NCI-H1105 treated with DMSO at 0.1 percent for 48 hours (cell line): ENCODE measurements around the gene TMEM132D.

Experiments used
- DNase-seq: peaks from one replicate; lab custom pipeline; 2025; lab: John Stamatoyannopoulos, UW

Gene TMEM132D

GRCh38 chr12:129723260-129723659 is 180.6 kb downstream of the TMEM132D start:
- DNase-seq: no peak

- DNase-seq: no peak
Measured at GRCh38 chr12:129720618-129721017, 183.2 kb downstream of the TMEM132D start.

- no peak for DNase-seq
Measured at GRCh38 chr12:129719416-129719815, 184.4 kb downstream of the TMEM132D start.

- no peak for DNase-seq
Measured at GRCh38 chr12:129717438-129717837, 186.4 kb downstream of the TMEM132D start.

- DNase-seq: no peak
Measured at GRCh38 chr12:129716825-129717224, 187.0 kb downstream of the TMEM132D start.

GRCh38 chr12:129706716-129707115 is 197.1 kb downstream of the TMEM132D start:
- DNase-seq: no peak

- DNase-seq: no peak
Measured at GRCh38 chr12:129704232-129704830, 199.5 kb downstream of the TMEM132D start.

GRCh38 chr12:129701631-129702101 is 202.2 kb downstream of the TMEM132D start:
- no peak for DNase-seq

- no peak for DNase-seq
Measured at GRCh38 chr12:129700036-129700435, 203.8 kb downstream of the TMEM132D start.

- DNase-seq: no peak
Measured at GRCh38 chr12:129696926-129697325, 206.9 kb downstream of the TMEM132D start.

GRCh38 chr12:129696405-129696804 is 207.4 kb downstream of the TMEM132D start:
- DNase-seq: no peak

- no peak for DNase-seq
Measured at GRCh38 chr12:129693731-129694130, 210.1 kb downstream of the TMEM132D start.

- no peak for DNase-seq
Measured at GRCh38 chr12:129687731-129688130, 216.1 kb downstream of the TMEM132D start.

GRCh38 chr12:129681830-129682229 is 222.0 kb downstream of the TMEM132D start:
- no peak for DNase-seq

GRCh38 chr12:129681151-129681550 is 222.7 kb downstream of the TMEM132D start:
- DNase-seq: no peak

GRCh38 chr12:129676411-129676810 is 227.4 kb downstream of the TMEM132D start:
- DNase-seq: no peak

- DNase-seq: no peak
Measured at GRCh38 chr12:129675947-129676346, 227.9 kb downstream of the TMEM132D start.

GRCh38 chr12:129675496-129675895 is 228.3 kb downstream of the TMEM132D start:
- DNase-seq: no peak

GRCh38 chr12:129673806-129674205 is 230.0 kb downstream of the TMEM132D start:
- DNase-seq: no peak

- DNase-seq: no peak
Measured at GRCh38 chr12:129672110-129672509, 231.7 kb downstream of the TMEM132D start.

GRCh38 chr12:129670256-129670920 is 233.4 kb downstream of the TMEM132D start:
- DNase-seq: no peak

GRCh38 chr12:129665414-129665813 is 238.4 kb downstream of the TMEM132D start:
- no peak for DNase-seq

- no peak for DNase-seq
Measured at GRCh38 chr12:129662234-129662633, 241.6 kb downstream of the TMEM132D start.

- DNase-seq: no peak
Measured at GRCh38 chr12:129660946-129661345, 242.9 kb downstream of the TMEM132D start.
